K562 (cell line): ENCODE data around the gene TSPAN1. TPM values are rescaled to one million over a fixed set of nuclear protein-coding genes. Genes with fewer than 3 reads are reported as not detected.

ENCODE experiments used
- CBFA2T2 ChIP-seq: fragments of 450-650 bp; conservative IDR thresholded peaks from 2 replicates; pipeline ENCODE4 v1.6.1; 2017; ENCODE audit warnings: mild to moderate bottlenecking
- GABPA ChIP-seq: fragments of 200-800 bp; sonication (Bioruptor generic); conservative IDR thresholded peaks from 2 replicates; pipeline ENCODE4 v1.6.1; 2016; ENCODE audit warnings: low read depth, missing genetic modification characterization, missing compliant biosample characterization
- POLR2G ChIP-seq: fragments of 200-400 bp; formaldehyde crosslinking; IDR thresholded peaks from 2 replicates; pipeline ENCODE4 v1.6.1; 2017; ENCODE audit warnings: low read depth, mild to moderate bottlenecking, antibody characterized with exemption, low read length, moderate library complexity
- RB1 ChIP-seq: fragments of 450-650 bp; IDR thresholded peaks from 2 replicates; pipeline ENCODE4 v1.6.1; 2017; ENCODE audit warnings: low read depth, mild to moderate bottlenecking
- SAP30 ChIP-seq: fragments of 200-600 bp; sonication (generic); IDR thresholded peaks from 2 replicates; pipeline ENCODE4 v1.6.1; 2012; ENCODE audit warnings: borderline replicate concordance, low read depth, mild to moderate bottlenecking, moderate library complexity, low read length, control low read depth, inconsistent platforms; ENCODE audit not compliant: insufficient read depth, poor library complexity, severe bottlenecking
- polyA plus RNA-seq, 8 experiments: library from polyadenylated mRNA; depleted of rRNA in 4 of 8; stranded (reverse) in 5 of 8; unstranded in 3 of 8; fragments of >200 nt; fragmentation: Nextera tagmentation in 2 of 8; fragmentation: Illumina TruSeq in 1 of 8; extraction: Ambion mirVana in 2 of 8; extraction: Trizol in 1 of 8; gene quantifications; 2 replicates each; pipeline versions ENCODE4 v1.2.1 to v1.2.3, GENCODE V29; 2011 to 2014; ENCODE audit warnings: inconsistent platforms in 1 of 8, missing spikeins in 1 of 8
- total RNA-seq, 7 experiments: library from RNA; depleted of rRNA in 6 of 7; stranded (reverse); fragments of >200 nt in 6 of 7; fragmentation: Illumina TruSeq in 2 of 7; extraction: Trizol in 2 of 7; gene quantifications; 2 replicates each; pipeline versions ENCODE4 v1.2.1 to v1.2.3, GENCODE V29; 2011 to 2021; ENCODE audit warnings: low replicate concordance in 1 of 7
- TF ChIP-seq, protein P1 (sequence below): fragments of 250-450 bp; sonication (Bioruptor Pico); IDR thresholded peaks from 2 replicates; pipeline ENCODE4 v1.4.0; 2020; ENCODE audit warnings: mild to moderate bottlenecking, moderate library complexity
- TF ChIP-seq, protein P2 (sequence below): fragments of 450-650 bp; IDR thresholded peaks from 2 replicates; pipeline ENCODE4 v1.6.1; 2016
- TF ChIP-seq, protein P3 (sequence below): fragments of 250-450 bp; sonication (Bioruptor Pico); IDR thresholded peaks from 2 replicates; pipeline ENCODE4 v1.8.0; 2022; ENCODE audit warnings: inconsistent platforms, mild to moderate bottlenecking, moderate library complexity, borderline replicate concordance

The TSPAN1 gene
- total and polyA plus RNA-seq, 9 of the 15 experiments (the other 6 are each of a cell fraction or from before 2014, with no cell fraction given): 0.58 TPM; not detected in 8

DNA sequence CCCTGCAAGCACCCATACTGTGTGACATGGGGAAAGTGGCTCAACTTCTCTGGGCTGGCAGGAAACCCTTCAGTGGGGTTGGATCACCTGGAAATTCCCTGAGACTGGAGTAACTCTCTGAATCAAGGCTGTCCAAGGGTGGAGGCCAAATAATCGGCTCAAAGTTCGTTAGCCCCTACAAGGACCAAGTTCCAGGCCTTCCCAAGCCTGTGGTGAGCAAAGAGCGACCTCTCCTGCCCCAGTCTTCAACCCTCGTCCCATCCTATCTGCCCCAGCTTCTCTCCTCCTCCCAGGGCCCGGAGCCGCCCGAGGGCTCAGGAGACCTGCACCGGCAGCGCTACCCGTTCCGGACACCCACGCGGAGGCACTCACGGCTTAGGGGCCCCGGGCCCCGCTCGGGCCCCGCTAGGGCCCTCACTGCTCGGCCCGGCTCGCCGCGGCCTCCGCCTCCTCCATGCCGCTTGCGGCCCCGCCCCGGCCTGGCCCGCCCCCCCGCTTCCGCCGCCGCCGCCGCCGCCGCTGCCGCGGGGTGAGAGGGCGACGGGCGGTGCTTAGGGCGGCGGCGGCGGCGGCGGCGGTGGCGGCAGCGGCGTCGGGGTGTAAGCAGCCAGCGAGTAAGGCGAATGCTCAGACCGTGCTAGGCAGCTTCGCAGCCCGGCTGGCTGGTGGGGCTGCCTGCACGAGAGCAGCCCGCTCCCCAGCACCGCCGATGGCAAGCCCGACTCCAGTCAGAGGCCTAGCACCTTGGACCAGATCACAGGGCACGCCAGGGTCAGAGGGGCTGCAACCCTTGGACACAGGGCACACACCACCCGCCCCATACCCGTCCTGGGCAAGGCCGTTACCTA, 23.3 kb downstream of the TSPAN1 start, which contains the start of gene POMGNT1 (continued):
- TF ChIP-seq, protein P1, sequence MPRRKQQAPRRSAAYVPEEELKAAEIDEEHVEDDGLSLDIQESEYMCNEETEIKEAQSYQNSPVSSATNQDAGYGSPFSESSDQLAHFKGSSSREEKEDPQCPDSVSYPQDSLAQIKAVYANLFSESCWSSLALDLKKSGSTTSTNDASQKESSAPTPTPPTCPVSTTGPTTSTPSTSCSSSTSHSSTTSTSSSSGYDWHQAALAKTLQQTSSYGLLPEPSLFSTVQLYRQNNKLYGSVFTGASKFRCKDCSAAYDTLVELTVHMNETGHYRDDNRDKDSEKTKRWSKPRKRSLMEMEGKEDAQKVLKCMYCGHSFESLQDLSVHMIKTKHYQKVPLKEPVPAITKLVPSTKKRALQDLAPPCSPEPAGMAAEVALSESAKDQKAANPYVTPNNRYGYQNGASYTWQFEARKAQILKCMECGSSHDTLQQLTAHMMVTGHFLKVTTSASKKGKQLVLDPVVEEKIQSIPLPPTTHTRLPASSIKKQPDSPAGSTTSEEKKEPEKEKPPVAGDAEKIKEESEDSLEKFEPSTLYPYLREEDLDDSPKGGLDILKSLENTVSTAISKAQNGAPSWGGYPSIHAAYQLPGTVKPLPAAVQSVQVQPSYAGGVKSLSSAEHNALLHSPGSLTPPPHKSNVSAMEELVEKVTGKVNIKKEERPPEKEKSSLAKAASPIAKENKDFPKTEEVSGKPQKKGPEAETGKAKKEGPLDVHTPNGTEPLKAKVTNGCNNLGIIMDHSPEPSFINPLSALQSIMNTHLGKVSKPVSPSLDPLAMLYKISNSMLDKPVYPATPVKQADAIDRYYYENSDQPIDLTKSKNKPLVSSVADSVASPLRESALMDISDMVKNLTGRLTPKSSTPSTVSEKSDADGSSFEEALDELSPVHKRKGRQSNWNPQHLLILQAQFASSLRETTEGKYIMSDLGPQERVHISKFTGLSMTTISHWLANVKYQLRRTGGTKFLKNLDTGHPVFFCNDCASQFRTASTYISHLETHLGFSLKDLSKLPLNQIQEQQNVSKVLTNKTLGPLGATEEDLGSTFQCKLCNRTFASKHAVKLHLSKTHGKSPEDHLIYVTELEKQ: no peak
- TF ChIP-seq, protein P2, sequence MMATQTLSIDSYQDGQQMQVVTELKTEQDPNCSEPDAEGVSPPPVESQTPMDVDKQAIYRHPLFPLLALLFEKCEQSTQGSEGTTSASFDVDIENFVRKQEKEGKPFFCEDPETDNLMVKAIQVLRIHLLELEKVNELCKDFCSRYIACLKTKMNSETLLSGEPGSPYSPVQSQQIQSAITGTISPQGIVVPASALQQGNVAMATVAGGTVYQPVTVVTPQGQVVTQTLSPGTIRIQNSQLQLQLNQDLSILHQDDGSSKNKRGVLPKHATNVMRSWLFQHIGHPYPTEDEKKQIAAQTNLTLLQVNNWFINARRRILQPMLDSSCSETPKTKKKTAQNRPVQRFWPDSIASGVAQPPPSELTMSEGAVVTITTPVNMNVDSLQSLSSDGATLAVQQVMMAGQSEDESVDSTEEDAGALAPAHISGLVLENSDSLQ: no peak
- TF ChIP-seq GABPA (tag): peak; percentile 90
- peak; percentile 96 for TF ChIP-seq POLR2G
- TF ChIP-seq, protein P3, sequence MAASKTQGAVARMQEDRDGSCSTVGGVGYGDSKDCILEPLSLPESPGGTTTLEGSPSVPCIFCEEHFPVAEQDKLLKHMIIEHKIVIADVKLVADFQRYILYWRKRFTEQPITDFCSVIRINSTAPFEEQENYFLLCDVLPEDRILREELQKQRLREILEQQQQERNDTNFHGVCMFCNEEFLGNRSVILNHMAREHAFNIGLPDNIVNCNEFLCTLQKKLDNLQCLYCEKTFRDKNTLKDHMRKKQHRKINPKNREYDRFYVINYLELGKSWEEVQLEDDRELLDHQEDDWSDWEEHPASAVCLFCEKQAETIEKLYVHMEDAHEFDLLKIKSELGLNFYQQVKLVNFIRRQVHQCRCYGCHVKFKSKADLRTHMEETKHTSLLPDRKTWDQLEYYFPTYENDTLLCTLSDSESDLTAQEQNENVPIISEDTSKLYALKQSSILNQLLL: no peak
- TF ChIP-seq RB1: peak; percentile 54; the same call in 1 of the 2 replicates
- TF ChIP-seq SAP30: peak; percentile 47
- no peak for TF ChIP-seq CBFA2T2
